ENCODE measurements around the gene SLC16A12. TPM values are rescaled to one million over a fixed set of nuclear protein-coding genes. Genes with fewer than 3 reads are reported as not detected.

Gene SLC16A12
- total and polyA plus RNA-seq, 2 donors from 2014 or later, result 19.0 to 38.8 TPM

GRCh38 chr10:89476150-89476549 is 59.2 kb downstream of the SLC16A12 start:
- Histone ChIP-seq H3K9ac (ENCODE audit: low read length in 3 of 3) (peak overlapping the region in 2 of 3 donors; percentile 20 to 27), H3K4me3 (ENCODE audit: low read length in 3 of 3) (peak overlapping the region in 2 of 3 donors; percentile 3 to 14), H3K36me3 (ENCODE audit: control insufficient read depth in 2 of 3, insufficient read depth in 3 of 3, low read length in 3 of 3) (no peaks in the 10 kb centered on the region), H3K4me1 (ENCODE audit: control insufficient read depth in 2 of 3, insufficient read depth in 2 of 3, low read depth in 1 of 3, low read length in 3 of 3) (peaks cover 2 to 39% (median 22%) of the 10 kb centered on the region in 3 donors), H3K9me3 (ENCODE audit: control insufficient read depth in 2 of 3, insufficient read depth in 1 of 3, low read length in 3 of 3) (no peaks in the 10 kb centered on the region), H3K27ac (ENCODE audit: low read depth in 2 of 2, low read length in 2 of 2) (peak overlapping the region; percentile 90 to 93), H3K27me3 (ENCODE audit: control insufficient read depth, insufficient read depth, low read length) (no peaks in the 10 kb centered on the region)
- no peak for TF ChIP-seq CTCF (IDR thresholded peaks at IDR 0.05; ENCODE audit: borderline replicate concordance, extremely low read depth, insufficient read depth)
- DNase-seq (peak in 1 of 5 donors; percentile 13), FAIRE-seq (no peak)
- intact Hi-C loops (cut with DNase I), result no loop called here

GRCh38 chr10:89475591-89475998 is 59.8 kb downstream of the SLC16A12 start:
- H3K27ac ChIP-seq (ENCODE audit: low read depth in 2 of 2, low read length in 2 of 2), result peak overlapping the region; percentile 90 to 93
- H3K36me3 ChIP-seq (ENCODE audit: control insufficient read depth in 2 of 3, insufficient read depth in 3 of 3, low read length in 3 of 3), result no peaks in the 10 kb centered on the region
- intact Hi-C loops (cut with DNase I), result no loop called here
- no peaks in the 10 kb centered on the region for H3K27me3 ChIP-seq (ENCODE audit: control insufficient read depth, insufficient read depth, low read length)
- H3K4me1 ChIP-seq (ENCODE audit: control insufficient read depth in 2 of 3, insufficient read depth in 2 of 3, low read depth in 1 of 3, low read length in 3 of 3), result peaks cover 2 to 44% (median 24%) of the 10 kb centered on the region in 3 donors
- FAIRE-seq, result peak; percentile 25
- no peak overlapping the region for H3K4me3 ChIP-seq (ENCODE audit: low read length in 3 of 3)
- TF ChIP-seq CTCF (IDR thresholded peaks at IDR 0.05; ENCODE audit: borderline replicate concordance, extremely low read depth, insufficient read depth), result no peak
- H3K9me3 ChIP-seq (ENCODE audit: control insufficient read depth in 2 of 3, insufficient read depth in 1 of 3, low read length in 3 of 3), result no peaks in the 10 kb centered on the region
- peak overlapping the region in 1 of 3 donors; percentile 20 for H3K9ac ChIP-seq (ENCODE audit: low read length in 3 of 3)
- peak in 2 of 5 donors; percentile 32 to 57 for DNase-seq

DNA sequence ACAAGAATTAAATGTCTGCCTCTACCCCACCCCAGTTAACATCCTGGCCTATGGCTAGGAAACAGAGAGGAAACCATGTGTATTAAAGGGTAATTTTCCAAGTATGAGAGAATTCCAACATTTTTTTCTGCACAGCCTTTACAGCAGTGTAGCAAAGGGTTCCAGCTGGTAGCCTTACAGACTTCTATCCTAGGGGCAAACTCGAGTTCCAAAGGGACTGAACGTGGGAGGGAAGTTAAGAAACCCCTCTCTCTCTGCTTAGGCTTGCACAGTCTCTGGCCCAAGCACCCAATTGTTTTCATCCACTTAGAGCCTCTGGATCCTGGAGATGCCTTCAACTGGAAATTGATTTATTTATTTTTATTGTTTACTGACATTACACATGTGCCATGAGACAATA is 60.3 kb downstream of the SLC16A12 start:
- H3K9me3 ChIP-seq (ENCODE audit: control insufficient read depth in 2 of 3, insufficient read depth in 1 of 3, low read length in 3 of 3), result no peaks in the 10 kb centered on the region
- H3K4me1 ChIP-seq (ENCODE audit: control insufficient read depth in 2 of 3, insufficient read depth in 2 of 3, low read depth in 1 of 3, low read length in 3 of 3), result peaks cover 2 to 48% (median 25%) of the 10 kb centered on the region in 3 donors
- H3K9ac ChIP-seq (ENCODE audit: low read length in 3 of 3), result peak overlapping the region in 1 of 3 donors; percentile 20
- intact Hi-C loops (cut with DNase I), result no loop called here
- H3K36me3 ChIP-seq (ENCODE audit: control insufficient read depth in 2 of 3, insufficient read depth in 3 of 3, low read length in 3 of 3), result no peaks in the 10 kb centered on the region
- TF ChIP-seq CTCF (IDR thresholded peaks at IDR 0.05; ENCODE audit: borderline replicate concordance, extremely low read depth, insufficient read depth), result no peak
- no peak for FAIRE-seq
- peak in 3 of 5 donors; percentile 20 to 71 (median 43) for DNase-seq
- peak overlapping the region; percentile 86 to 90 for H3K27ac ChIP-seq (ENCODE audit: low read depth in 2 of 2, low read length in 2 of 2)
- H3K4me3 ChIP-seq (ENCODE audit: low read length in 3 of 3), result no peak overlapping the region
- H3K27me3 ChIP-seq (ENCODE audit: control insufficient read depth, insufficient read depth, low read length), result no peaks in the 10 kb centered on the region

GRCh38 chr10:89474452-89474851 is 60.9 kb downstream of the SLC16A12 start:
- peak overlapping the region; percentile 86 to 90 for H3K27ac ChIP-seq (ENCODE audit: low read depth in 2 of 2, low read length in 2 of 2)
- FAIRE-seq, result no peak
- H3K4me3 ChIP-seq (ENCODE audit: low read length in 3 of 3), result no peak overlapping the region
- no peak for TF ChIP-seq CTCF (IDR thresholded peaks at IDR 0.05; ENCODE audit: borderline replicate concordance, extremely low read depth, insufficient read depth)
- DNase-seq, result no peak
- no peaks in the 10 kb centered on the region for H3K27me3 ChIP-seq (ENCODE audit: control insufficient read depth, insufficient read depth, low read length)
- no peaks in the 10 kb centered on the region for H3K36me3 ChIP-seq (ENCODE audit: control insufficient read depth in 2 of 3, insufficient read depth in 3 of 3, low read length in 3 of 3)
- H3K4me1 ChIP-seq (ENCODE audit: control insufficient read depth in 2 of 3, insufficient read depth in 2 of 3, low read depth in 1 of 3, low read length in 3 of 3), result peaks cover 2 to 54% (median 27%) of the 10 kb centered on the region in 3 donors
- H3K9ac ChIP-seq (ENCODE audit: low read length in 3 of 3), result peak overlapping the region in 1 of 3 donors; percentile 20
- intact Hi-C loops (cut with DNase I), result no loop called here
- H3K9me3 ChIP-seq (ENCODE audit: control insufficient read depth in 2 of 3, insufficient read depth in 1 of 3, low read length in 3 of 3), result no peaks in the 10 kb centered on the region
